ENCODE data around the gene DLX6.

Gene DLX6

GRCh38 chr7:97005183-97006054, at the start of gene DLX6:
DLX6 (plus strand) TSS chr7:97005553; CDS start chr7:97005978, 425 bp downstream.
- no peak within 1 kb of the TSS for H3K27ac Mint-ChIP-seq
- H3K9me3 Mint-ChIP-seq: no peaks in the 10 kb centered on the region
- H3K36me3 Mint-ChIP-seq (ENCODE audit: low read depth): peaks cover 2% of the 10 kb centered on the region
- H3K4me3 Mint-ChIP-seq: peak within 1 kb of the TSS; percentile 40
- peaks cover 89% of the 10 kb centered on the region for H3K27me3 Mint-ChIP-seq (ENCODE audit: low read depth)
- peaks cover 2% of the 10 kb centered on the region for H3K4me1 Mint-ChIP-seq (ENCODE audit: low read depth)

- Mint-ChIP-seq H3K27me3 (ENCODE audit: low read depth) (peaks cover 11% of the 10 kb centered on the region), H3K9me3 (no peaks in the 10 kb centered on the region), H3K36me3 (ENCODE audit: low read depth) (no peaks in the 10 kb centered on the region), H3K4me1 (ENCODE audit: low read depth) (no peaks in the 10 kb centered on the region), H3K27ac (no peak overlapping the region), H3K4me3 (no peak overlapping the region)
Observed at GRCh38 chr7:96959135-96959534, 46.2 kb upstream of the DLX6 start.

DNA sequence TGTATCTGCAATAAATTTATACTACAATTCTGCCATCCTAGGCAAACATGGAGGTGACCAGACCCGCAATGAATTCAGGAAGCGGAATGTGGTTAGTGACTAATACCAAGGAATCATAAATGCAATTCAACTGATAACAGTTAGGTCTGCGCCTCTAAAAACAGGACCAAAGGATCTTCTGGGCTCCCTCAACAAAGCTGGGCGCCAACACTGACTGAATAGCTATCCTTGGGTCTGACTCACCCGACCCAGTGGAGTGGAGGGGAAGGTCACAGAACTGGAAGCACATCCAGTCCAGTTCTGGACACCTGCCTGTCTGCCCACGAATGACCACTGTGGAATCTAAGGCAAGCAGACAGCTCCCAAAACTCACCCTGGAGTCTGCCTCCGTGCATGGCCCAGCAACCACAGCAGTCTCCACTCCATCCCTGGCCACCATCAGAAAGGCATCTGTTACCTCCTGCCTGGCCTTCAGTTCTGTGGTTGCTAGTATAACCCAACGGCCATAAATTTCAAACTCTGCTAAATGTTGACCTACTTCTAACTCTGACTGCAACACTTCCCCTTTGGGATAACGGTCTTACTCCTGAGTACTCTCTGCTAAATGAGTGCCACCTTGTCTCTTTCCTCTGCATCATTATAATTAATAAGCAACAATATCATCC, 43.0 kb upstream of the DLX6 start:
- no peak overlapping the region for H3K4me3 Mint-ChIP-seq
- H3K36me3 Mint-ChIP-seq (ENCODE audit: low read depth): no peaks in the 10 kb centered on the region
- H3K27ac Mint-ChIP-seq: no peak overlapping the region
- peaks cover 16% of the 10 kb centered on the region for H3K27me3 Mint-ChIP-seq (ENCODE audit: low read depth)
- no peaks in the 10 kb centered on the region for H3K4me1 Mint-ChIP-seq (ENCODE audit: low read depth)
- H3K9me3 Mint-ChIP-seq: no peaks in the 10 kb centered on the region

DNA sequence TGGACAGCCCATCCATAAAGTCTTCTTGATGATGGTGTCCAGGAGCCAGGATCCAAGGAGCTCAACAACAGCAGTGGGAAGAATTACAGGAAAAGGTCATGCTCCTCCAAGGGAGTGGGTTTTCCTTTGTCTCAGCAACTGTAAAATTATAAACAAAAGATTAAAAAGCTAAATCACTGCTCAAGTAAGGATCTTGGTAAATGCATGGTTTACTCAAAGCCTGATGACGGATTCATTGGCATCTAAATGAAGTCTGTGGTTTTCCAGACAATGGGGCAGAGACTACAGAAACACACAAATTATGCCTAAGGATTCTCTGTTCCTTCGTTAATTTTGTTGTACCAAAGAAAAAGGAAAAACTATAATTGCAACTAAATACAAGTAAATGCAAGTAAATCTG, 36.4 kb upstream of the DLX6 start:
- Mint-ChIP-seq H3K27me3 (ENCODE audit: low read depth) (peaks cover 5% of the 10 kb centered on the region), H3K4me1 (ENCODE audit: low read depth) (no peaks in the 10 kb centered on the region), H3K36me3 (ENCODE audit: low read depth) (no peaks in the 10 kb centered on the region), H3K9me3 (no peaks in the 10 kb centered on the region), H3K4me3 (no peak overlapping the region), H3K27ac (no peak overlapping the region)

- no peaks in the 10 kb centered on the region for H3K27me3 Mint-ChIP-seq (ENCODE audit: low read depth)
- H3K4me1 Mint-ChIP-seq (ENCODE audit: low read depth): no peaks in the 10 kb centered on the region
- no peak overlapping the region for H3K4me3 Mint-ChIP-seq
- H3K36me3 Mint-ChIP-seq (ENCODE audit: low read depth): no peaks in the 10 kb centered on the region
- H3K9me3 Mint-ChIP-seq: no peaks in the 10 kb centered on the region
- H3K27ac Mint-ChIP-seq: no peak overlapping the region
Observed at GRCh38 chr7:96970739-96971138, 34.6 kb upstream of the DLX6 start.

- H3K27me3 Mint-ChIP-seq (ENCODE audit: low read depth): peaks cover 3% of the 10 kb centered on the region
- no peaks in the 10 kb centered on the region for H3K36me3 Mint-ChIP-seq (ENCODE audit: low read depth)
- H3K9me3 Mint-ChIP-seq: no peaks in the 10 kb centered on the region
- H3K27ac Mint-ChIP-seq: no peak overlapping the region
- no peak overlapping the region for H3K4me3 Mint-ChIP-seq
- no peaks in the 10 kb centered on the region for H3K4me1 Mint-ChIP-seq (ENCODE audit: low read depth)
Observed at GRCh38 chr7:96973986-96974385, 31.4 kb upstream of the DLX6 start.

DNA sequence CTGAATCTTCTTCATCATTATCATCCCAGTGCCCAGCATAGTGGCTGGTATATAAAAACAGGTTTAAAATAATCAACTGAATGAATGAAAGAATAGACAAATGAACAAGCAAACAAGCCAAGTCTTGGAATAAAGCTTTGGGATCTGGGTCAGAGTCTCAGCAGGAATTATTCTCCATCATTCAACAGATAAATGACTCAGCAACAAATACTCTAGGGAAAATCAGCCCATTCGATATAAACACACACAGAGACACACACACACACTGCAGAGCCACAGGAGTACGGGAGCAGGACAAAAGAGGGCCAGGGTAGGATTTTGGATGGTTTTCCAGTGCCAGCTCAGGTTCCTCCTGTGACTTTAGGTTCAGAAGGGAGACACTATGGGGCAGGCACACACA, 29.2 kb upstream of the DLX6 start:
- Mint-ChIP-seq H3K27me3 (ENCODE audit: low read depth) (peaks cover 7% of the 10 kb centered on the region), H3K9me3 (no peaks in the 10 kb centered on the region), H3K27ac (no peak overlapping the region), H3K36me3 (ENCODE audit: low read depth) (no peaks in the 10 kb centered on the region), H3K4me1 (ENCODE audit: low read depth) (no peaks in the 10 kb centered on the region), H3K4me3 (no peak overlapping the region)

GRCh38 chr7:96977445-96977844, 27.9 kb upstream of the DLX6 start:
- H3K4me1 Mint-ChIP-seq (ENCODE audit: low read depth): no peaks in the 10 kb centered on the region
- no peaks in the 10 kb centered on the region for H3K36me3 Mint-ChIP-seq (ENCODE audit: low read depth)
- no peaks in the 10 kb centered on the region for H3K9me3 Mint-ChIP-seq
- H3K27ac Mint-ChIP-seq: no peak overlapping the region
- peaks cover 14% of the 10 kb centered on the region for H3K27me3 Mint-ChIP-seq (ENCODE audit: low read depth)
- H3K4me3 Mint-ChIP-seq: no peak overlapping the region

- H3K27me3 Mint-ChIP-seq (ENCODE audit: low read depth): peaks cover 26% of the 10 kb centered on the region
- no peaks in the 10 kb centered on the region for H3K4me1 Mint-ChIP-seq (ENCODE audit: low read depth)
- H3K36me3 Mint-ChIP-seq (ENCODE audit: low read depth): no peaks in the 10 kb centered on the region
- no peak overlapping the region for H3K27ac Mint-ChIP-seq
- no peaks in the 10 kb centered on the region for H3K9me3 Mint-ChIP-seq
- H3K4me3 Mint-ChIP-seq: no peak overlapping the region
Observed at GRCh38 chr7:96979551-96980276, 25.6 kb upstream of the DLX6 start.

DNA sequence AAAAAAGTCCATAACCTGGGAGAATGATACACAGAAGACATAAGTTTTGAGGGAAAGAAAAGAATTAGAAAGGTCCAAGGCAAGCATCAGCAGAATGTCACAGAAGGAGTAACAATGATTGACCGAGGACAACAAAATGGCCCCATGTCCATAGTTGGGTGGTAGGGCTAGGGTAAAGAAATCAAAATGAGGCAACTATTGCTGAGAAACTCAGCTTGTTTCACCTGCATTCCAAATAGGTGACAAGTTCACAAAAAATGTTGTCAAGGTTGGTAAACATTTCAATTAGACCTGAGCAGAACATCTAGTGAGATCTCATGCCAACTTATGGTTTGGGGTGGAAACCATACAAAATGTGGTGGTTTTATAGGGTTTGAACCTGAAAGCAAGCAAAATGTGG, 22.8 kb upstream of the DLX6 start:
- Mint-ChIP-seq H3K27ac (no peak overlapping the region), H3K4me1 (ENCODE audit: low read depth) (no peaks in the 10 kb centered on the region), H3K9me3 (no peaks in the 10 kb centered on the region), H3K27me3 (ENCODE audit: low read depth) (peaks cover 45% of the 10 kb centered on the region), H3K36me3 (ENCODE audit: low read depth) (no peaks in the 10 kb centered on the region), H3K4me3 (no peak overlapping the region)

GRCh38 chr7:96985992-96986391, 19.4 kb upstream of the DLX6 start:
- Mint-ChIP-seq H3K9me3 (no peaks in the 10 kb centered on the region), H3K4me3 (no peak overlapping the region), H3K36me3 (ENCODE audit: low read depth) (no peaks in the 10 kb centered on the region), H3K27ac (no peak overlapping the region), H3K4me1 (ENCODE audit: low read depth) (no peaks in the 10 kb centered on the region), H3K27me3 (ENCODE audit: low read depth) (peaks cover 70% of the 10 kb centered on the region)

DNA sequence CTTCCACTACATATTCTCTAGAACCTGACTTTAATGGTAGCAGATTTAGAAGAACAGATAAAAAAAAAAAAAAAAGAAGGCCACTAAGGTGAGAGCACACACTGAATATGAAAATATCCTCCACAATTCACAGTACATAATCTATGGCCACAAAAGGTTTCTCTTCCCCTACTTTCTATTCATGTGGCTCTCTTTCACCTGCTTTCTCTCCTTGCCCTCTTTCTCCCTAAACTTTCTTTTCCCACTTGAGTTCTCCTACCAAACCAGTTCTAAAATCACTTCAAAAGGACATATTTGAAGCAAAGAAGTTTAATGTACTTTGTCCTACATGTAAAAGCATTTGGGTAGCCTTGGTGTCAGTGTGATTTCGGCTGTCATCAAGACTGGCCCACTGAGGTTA, 18.5 kb upstream of the DLX6 start:
- Mint-ChIP-seq H3K4me3 (no peak overlapping the region), H3K36me3 (ENCODE audit: low read depth) (no peaks in the 10 kb centered on the region), H3K27me3 (ENCODE audit: low read depth) (peaks cover 74% of the 10 kb centered on the region), H3K4me1 (ENCODE audit: low read depth) (no peaks in the 10 kb centered on the region), H3K27ac (no peak overlapping the region), H3K9me3 (no peaks in the 10 kb centered on the region)

DNA sequence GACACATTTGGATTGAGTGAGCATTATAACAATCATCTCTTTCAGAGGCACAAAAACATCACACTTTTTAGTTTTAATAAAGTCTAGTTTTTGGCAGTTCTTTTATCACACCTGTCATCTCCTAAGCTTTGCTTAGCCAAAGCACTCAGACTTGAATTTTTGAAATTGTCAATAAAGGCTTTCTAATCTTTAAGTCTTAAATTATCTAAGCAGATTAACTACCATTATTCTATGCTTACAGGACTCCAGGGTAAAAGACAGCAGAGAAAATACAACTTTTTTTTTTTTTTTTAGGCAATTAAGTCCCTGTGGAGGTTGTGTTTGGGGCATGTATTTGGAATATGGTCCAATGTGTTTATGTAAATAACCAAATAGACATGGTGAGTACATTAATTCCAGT, 17.6 kb upstream of the DLX6 start:
- Mint-ChIP-seq H3K4me1 (ENCODE audit: low read depth) (no peaks in the 10 kb centered on the region), H3K27me3 (ENCODE audit: low read depth) (peaks cover 77% of the 10 kb centered on the region)

GRCh38 chr7:96989241-96989858, 16.0 kb upstream of the DLX6 start:
- H3K27ac Mint-ChIP-seq: no peak overlapping the region
- no peak overlapping the region for H3K4me3 Mint-ChIP-seq
- no peaks in the 10 kb centered on the region for H3K9me3 Mint-ChIP-seq
- no peaks in the 10 kb centered on the region for H3K36me3 Mint-ChIP-seq (ENCODE audit: low read depth)
- H3K27me3 Mint-ChIP-seq (ENCODE audit: low read depth): peaks cover 87% of the 10 kb centered on the region
- no peaks in the 10 kb centered on the region for H3K4me1 Mint-ChIP-seq (ENCODE audit: low read depth)

More for the DNA sequence above, 17.6 kb upstream of the DLX6 start:
- H3K27ac Mint-ChIP-seq: no peak overlapping the region
- H3K36me3 Mint-ChIP-seq (ENCODE audit: low read depth): no peaks in the 10 kb centered on the region
- H3K9me3 Mint-ChIP-seq: no peaks in the 10 kb centered on the region
- H3K4me3 Mint-ChIP-seq: no peak overlapping the region
